PFSK-1 (cell line): ENCODE data around the gene TBC1D8.

Experiments
- POLR2AphosphoS5 ChIP-seq: IDR thresholded peaks from 2 replicates; pipeline ENCODE4 v1.6.1; 2012; ENCODE audit warnings: low read depth, mild to moderate bottlenecking, control low read depth, low read length, moderate library complexity
- SIN3A ChIP-seq: IDR thresholded peaks from 2 replicates; pipeline ENCODE4 v1.6.1; 2012; ENCODE audit warnings: mild to moderate bottlenecking, low read length, moderate library complexity, borderline replicate concordance; ENCODE audit not compliant: insufficient read depth
- TAF1 ChIP-seq: IDR thresholded peaks from 2 replicates; pipeline ENCODE4 v1.6.1; 2012; ENCODE audit warnings: low read length, control low read depth, borderline replicate concordance; ENCODE audit not compliant: insufficient read depth
- TF ChIP-seq, protein P1 (sequence below), 2 experiments: IDR thresholded peaks; 2 replicates each; pipeline versions ENCODE4 v1.6.1 to v1.8.0; 2011 to 2012; ENCODE audit warnings: low read depth in 2 of 2, low read length in 2 of 2, control low read depth in 1 of 2, inconsistent platforms in 1 of 2, mild to moderate bottlenecking in 1 of 2, moderate library complexity in 1 of 2; ENCODE audit not compliant: insufficient read depth in 1 of 2

GRCh38 chr2:101041413-101041812 is 109.8 kb downstream of the TBC1D8 start:
- TF ChIP-seq POLR2AphosphoS5, result no peak
- TF ChIP-seq SIN3A, result no peak
- TF ChIP-seq, protein P1, sequence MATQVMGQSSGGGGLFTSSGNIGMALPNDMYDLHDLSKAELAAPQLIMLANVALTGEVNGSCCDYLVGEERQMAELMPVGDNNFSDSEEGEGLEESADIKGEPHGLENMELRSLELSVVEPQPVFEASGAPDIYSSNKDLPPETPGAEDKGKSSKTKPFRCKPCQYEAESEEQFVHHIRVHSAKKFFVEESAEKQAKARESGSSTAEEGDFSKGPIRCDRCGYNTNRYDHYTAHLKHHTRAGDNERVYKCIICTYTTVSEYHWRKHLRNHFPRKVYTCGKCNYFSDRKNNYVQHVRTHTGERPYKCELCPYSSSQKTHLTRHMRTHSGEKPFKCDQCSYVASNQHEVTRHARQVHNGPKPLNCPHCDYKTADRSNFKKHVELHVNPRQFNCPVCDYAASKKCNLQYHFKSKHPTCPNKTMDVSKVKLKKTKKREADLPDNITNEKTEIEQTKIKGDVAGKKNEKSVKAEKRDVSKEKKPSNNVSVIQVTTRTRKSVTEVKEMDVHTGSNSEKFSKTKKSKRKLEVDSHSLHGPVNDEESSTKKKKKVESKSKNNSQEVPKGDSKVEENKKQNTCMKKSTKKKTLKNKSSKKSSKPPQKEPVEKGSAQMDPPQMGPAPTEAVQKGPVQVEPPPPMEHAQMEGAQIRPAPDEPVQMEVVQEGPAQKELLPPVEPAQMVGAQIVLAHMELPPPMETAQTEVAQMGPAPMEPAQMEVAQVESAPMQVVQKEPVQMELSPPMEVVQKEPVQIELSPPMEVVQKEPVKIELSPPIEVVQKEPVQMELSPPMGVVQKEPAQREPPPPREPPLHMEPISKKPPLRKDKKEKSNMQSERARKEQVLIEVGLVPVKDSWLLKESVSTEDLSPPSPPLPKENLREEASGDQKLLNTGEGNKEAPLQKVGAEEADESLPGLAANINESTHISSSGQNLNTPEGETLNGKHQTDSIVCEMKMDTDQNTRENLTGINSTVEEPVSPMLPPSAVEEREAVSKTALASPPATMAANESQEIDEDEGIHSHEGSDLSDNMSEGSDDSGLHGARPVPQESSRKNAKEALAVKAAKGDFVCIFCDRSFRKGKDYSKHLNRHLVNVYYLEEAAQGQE (IDR thresholded peaks at IDR 0.05; ENCODE audit: insufficient read depth in 1 of 2, low read depth in 2 of 2, low read length in 2 of 2), result no peak
- no peak for TF ChIP-seq TAF1
